ENCODE results near the gene PRMT7.

GRCh38 chr16:68373528-68374245, 62.9 kb downstream of the PRMT7 start:
- TF ChIP-seq CTCF (IDR thresholded peaks at IDR 0.05 in 8 of 11, conservative IDR thresholded peaks at IDR 0.05 in 3 of 11) (no peak), POLR2AphosphoS5 (IDR thresholded peaks at IDR 0.05) (no peak)
